Measurements from ENCODE around the gene NRCAM.

DNA sequence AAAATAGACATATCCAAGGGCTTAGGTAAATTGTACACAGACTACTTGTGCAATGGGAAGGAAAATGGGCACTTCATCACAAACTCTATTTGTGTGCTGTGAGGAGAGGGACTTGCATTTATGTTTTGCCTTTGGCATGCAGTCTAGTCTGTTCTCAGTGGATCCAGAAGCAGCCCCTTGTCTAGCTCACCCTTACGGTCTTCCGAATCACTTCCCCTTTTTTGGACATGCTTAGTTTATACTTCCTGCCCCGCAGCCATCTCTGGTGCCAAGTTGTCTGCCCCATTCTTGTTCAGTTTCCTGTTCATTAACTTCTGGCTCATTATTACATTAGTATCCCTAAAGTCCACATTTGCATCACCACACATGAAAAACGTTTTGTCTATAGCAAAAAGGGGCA lies 161.6 kb downstream of the NRCAM start:
- TF ChIP-seq ZNF138 (CRISPR knock-in tag; conservative IDR thresholded peaks at IDR 0.05) (no peak), FOXK1 (CRISPR knock-in tag; IDR thresholded peaks at IDR 0.05) (no peak), GTF2I (CRISPR knock-in tag; conservative IDR thresholded peaks at IDR 0.05) (no peak), ZNF121 (CRISPR knock-in tag; IDR thresholded peaks at IDR 0.05) (no peak), MXD4 (CRISPR knock-in tag; IDR thresholded peaks at IDR 0.05; ENCODE audit: borderline replicate concordance) (no peak), ZNF232 (CRISPR knock-in tag; IDR thresholded peaks at IDR 0.05) (no peak), ATF1 (CRISPR knock-in tag; IDR thresholded peaks at IDR 0.05) (no peak), SMAD3 (CRISPR knock-in tag; IDR thresholded peaks at IDR 0.05; ENCODE audit: borderline replicate concordance) (no peak), ZNF416 (CRISPR knock-in tag; IDR thresholded peaks at IDR 0.05) (no peak)
- TF ChIP-seq, protein P1, sequence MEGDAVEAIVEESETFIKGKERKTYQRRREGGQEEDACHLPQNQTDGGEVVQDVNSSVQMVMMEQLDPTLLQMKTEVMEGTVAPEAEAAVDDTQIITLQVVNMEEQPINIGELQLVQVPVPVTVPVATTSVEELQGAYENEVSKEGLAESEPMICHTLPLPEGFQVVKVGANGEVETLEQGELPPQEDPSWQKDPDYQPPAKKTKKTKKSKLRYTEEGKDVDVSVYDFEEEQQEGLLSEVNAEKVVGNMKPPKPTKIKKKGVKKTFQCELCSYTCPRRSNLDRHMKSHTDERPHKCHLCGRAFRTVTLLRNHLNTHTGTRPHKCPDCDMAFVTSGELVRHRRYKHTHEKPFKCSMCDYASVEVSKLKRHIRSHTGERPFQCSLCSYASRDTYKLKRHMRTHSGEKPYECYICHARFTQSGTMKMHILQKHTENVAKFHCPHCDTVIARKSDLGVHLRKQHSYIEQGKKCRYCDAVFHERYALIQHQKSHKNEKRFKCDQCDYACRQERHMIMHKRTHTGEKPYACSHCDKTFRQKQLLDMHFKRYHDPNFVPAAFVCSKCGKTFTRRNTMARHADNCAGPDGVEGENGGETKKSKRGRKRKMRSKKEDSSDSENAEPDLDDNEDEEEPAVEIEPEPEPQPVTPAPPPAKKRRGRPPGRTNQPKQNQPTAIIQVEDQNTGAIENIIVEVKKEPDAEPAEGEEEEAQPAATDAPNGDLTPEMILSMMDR (IDR thresholded peaks at IDR 0.05), result no peak
- TF ChIP-seq, protein P2, sequence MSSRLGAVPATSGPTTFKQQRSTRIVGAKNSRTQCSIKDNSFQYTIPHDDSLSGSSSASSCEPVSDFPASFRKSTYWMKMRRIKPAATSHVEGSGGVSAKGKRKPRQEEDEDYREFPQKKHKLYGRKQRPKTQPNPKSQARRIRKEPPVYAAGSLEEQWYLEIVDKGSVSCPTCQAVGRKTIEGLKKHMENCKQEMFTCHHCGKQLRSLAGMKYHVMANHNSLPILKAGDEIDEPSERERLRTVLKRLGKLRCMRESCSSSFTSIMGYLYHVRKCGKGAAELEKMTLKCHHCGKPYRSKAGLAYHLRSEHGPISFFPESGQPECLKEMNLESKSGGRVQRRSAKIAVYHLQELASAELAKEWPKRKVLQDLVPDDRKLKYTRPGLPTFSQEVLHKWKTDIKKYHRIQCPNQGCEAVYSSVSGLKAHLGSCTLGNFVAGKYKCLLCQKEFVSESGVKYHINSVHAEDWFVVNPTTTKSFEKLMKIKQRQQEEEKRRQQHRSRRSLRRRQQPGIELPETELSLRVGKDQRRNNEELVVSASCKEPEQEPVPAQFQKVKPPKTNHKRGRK (CRISPR knock-in tag; IDR thresholded peaks at IDR 0.05; ENCODE audit: borderline replicate concordance), result no peak
- TF ChIP-seq, protein P3, sequence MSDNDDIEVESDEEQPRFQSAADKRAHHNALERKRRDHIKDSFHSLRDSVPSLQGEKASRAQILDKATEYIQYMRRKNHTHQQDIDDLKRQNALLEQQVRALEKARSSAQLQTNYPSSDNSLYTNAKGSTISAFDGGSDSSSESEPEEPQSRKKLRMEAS (CRISPR knock-in tag; IDR thresholded peaks at IDR 0.05), result no peak
